GM12878 (cell line): ENCODE data around the gene NAB1. TPM values are rescaled to one million over a fixed set of nuclear protein-coding genes. Genes with fewer than 3 reads are reported as not detected.

Source experiments
- BCL3 ChIP-seq: IDR thresholded peaks from 2 replicates; pipeline ENCODE4 v1.6.1; 2011; ENCODE audit warnings: borderline replicate concordance, low read depth, mild to moderate bottlenecking, moderate library complexity, low read length; ENCODE audit not compliant: insufficient read depth, poor library complexity, severe bottlenecking
- BCLAF1 ChIP-seq: fragments of 450-650 bp; IDR thresholded peaks from 2 replicates; pipeline ENCODE4 v1.6.1; 2017; ENCODE audit warnings: antibody characterized with exemption, mild to moderate bottlenecking, moderate library complexity
- BHLHE40 ChIP-seq, 2 experiments: fragments of 450-650 bp in 1 of 2; IDR thresholded peaks; 2 replicates each; pipeline ENCODE4 v1.6.1; 2011 to 2017; ENCODE audit warnings: low read depth in 2 of 2, borderline replicate concordance in 1 of 2, improper control_type of control experiment in 1 of 2, low read length in 1 of 2, mild to moderate bottlenecking in 1 of 2
- EED ChIP-seq: sonication (generic); IDR thresholded peaks from 2 replicates; pipeline ENCODE4 v1.6.1; 2016; ENCODE audit warnings: antibody characterized with exemption, low read depth
- EGR1 ChIP-seq, 2 experiments: IDR thresholded peaks; 1 replicate in 1 of 2; 2 replicates in 1 of 2; pipeline ENCODE4 v1.6.1; 2011 to 2012; ENCODE audit warnings: low read depth in 2 of 2, low read length in 2 of 2, borderline replicate concordance in 1 of 2, mild to moderate bottlenecking in 1 of 2, moderate library complexity in 1 of 2
- EP300 ChIP-seq, 2 experiments: fragments of 150-350 bp in 1 of 2; IDR thresholded peaks; 2 replicates each; pipeline ENCODE4 v1.6.1; 2011 to 2012; ENCODE audit warnings: low read depth in 2 of 2, low read length in 2 of 2, borderline replicate concordance in 1 of 2, improper control_type of control experiment in 1 of 2, inconsistent platforms in 1 of 2; ENCODE audit not compliant: control insufficient read depth in 1 of 2
- GABPA ChIP-seq: IDR thresholded peaks from 2 replicates; pipeline ENCODE4 v1.6.1; 2014; ENCODE audit warnings: antibody characterized with exemption, low read depth, mild to moderate bottlenecking, inconsistent platforms
- GATAD2B ChIP-seq: fragments of 450-650 bp; conservative IDR thresholded peaks from 2 replicates; pipeline ENCODE4 v1.6.1; 2017; ENCODE audit warnings: low read depth, mild to moderate bottlenecking, moderate library complexity
- HDAC6 ChIP-seq: fragments of 200-600 bp; sonication (generic); IDR thresholded peaks from one replicate; pipeline ENCODE4 v1.8.0; 2017; ENCODE audit warnings: antibody characterized with exemption; ENCODE audit not compliant: unreplicated experiment
- IKZF1 ChIP-seq: fragments of 450-650 bp; conservative IDR thresholded peaks from 2 replicates; pipeline ENCODE4 v1.6.1; 2017; ENCODE audit warnings: antibody characterized with exemption, mild to moderate bottlenecking
- KLF5 ChIP-seq: fragments of 450-650 bp; IDR thresholded peaks from 2 replicates; pipeline ENCODE4 v1.6.1; 2014; ENCODE audit warnings: mild to moderate bottlenecking; ENCODE audit not compliant: partially characterized antibody
- MEF2A ChIP-seq: IDR thresholded peaks from 2 replicates; pipeline ENCODE4 v1.6.1; 2011; ENCODE audit warnings: low read depth, mild to moderate bottlenecking, low read length, moderate library complexity; ENCODE audit not compliant: insufficient read depth
- NBN ChIP-seq: fragments of 450-650 bp; IDR thresholded peaks from 2 replicates; pipeline ENCODE4 v1.6.1; 2016
- NFIC ChIP-seq: IDR thresholded peaks from 2 replicates; pipeline ENCODE4 v1.6.1; 2012; ENCODE audit warnings: low read depth, mild to moderate bottlenecking, inconsistent platforms, low read length, moderate library complexity
- NR2F1 ChIP-seq: fragments of 450-650 bp; conservative IDR thresholded peaks from 2 replicates; pipeline ENCODE4 v1.6.1; 2017; ENCODE audit warnings: mild to moderate bottlenecking
- RB1 ChIP-seq: fragments of 450-650 bp; formaldehyde crosslinking; IDR thresholded peaks from 2 replicates; pipeline ENCODE4 v1.6.1; 2017; ENCODE audit warnings: mild to moderate bottlenecking, borderline replicate concordance
- SKIL ChIP-seq: fragments of 450-650 bp; IDR thresholded peaks from 2 replicates; pipeline ENCODE4 v1.6.1; 2017; ENCODE audit warnings: mild to moderate bottlenecking, low read depth, inconsistent platforms; ENCODE audit not compliant: poor library complexity, severe bottlenecking
- SREBF2 ChIP-seq: IDR thresholded peaks from 2 replicates; pipeline ENCODE4 v1.6.1; 2012; ENCODE audit warnings: mild to moderate bottlenecking, low read length
- STAT3 ChIP-seq: IDR thresholded peaks from 2 replicates; pipeline ENCODE4 v1.6.1; 2011; ENCODE audit warnings: low read depth, low read length, improper control_type of control experiment
- TCF12 ChIP-seq: IDR thresholded peaks from 2 replicates; pipeline ENCODE4 v1.6.1; 2011; ENCODE audit warnings: low read depth, mild to moderate bottlenecking, low read length
- ZSCAN29 ChIP-seq: fragments of 450-650 bp; IDR thresholded peaks from 2 replicates; pipeline ENCODE4 v1.6.1; 2017; ENCODE audit warnings: mild to moderate bottlenecking, moderate library complexity
- polyA plus RNA-seq, 11 experiments: library from polyadenylated mRNA; depleted of rRNA in 4 of 11; unstranded in 6 of 11; stranded (reverse) in 5 of 11; fragments of >200 nt; fragmentation: Nextera tagmentation in 4 of 11; fragmentation: Illumina TruSeq in 1 of 11; extraction: Ambion mirVana in 4 of 11; extraction: Trizol in 1 of 11; gene quantifications; 1 replicate in 1 of 11; 2 replicates in 10 of 11; pipeline versions ENCODE4 v1.2.1 to v1.2.3, GENCODE V29; 2011 to 2016; ENCODE audit warnings: inconsistent platforms in 2 of 11, missing spikeins in 2 of 11, low read depth in 1 of 11
- total RNA-seq, 4 experiments: library from RNA; depleted of rRNA in 3 of 4; stranded (reverse); fragments of >200 nt in 3 of 4; fragmentation: Illumina TruSeq in 1 of 4; extraction: Trizol in 1 of 4; gene quantifications; 2 replicates each; pipeline versions ENCODE4 v1.2.1 to v1.2.3, GENCODE V29; 2013 to 2021

NAB1 gene
- total and polyA plus RNA-seq, 10 of the 15 experiments (the other 5 are each of a cell fraction or from before 2014, with no cell fraction given) = 4.5 to 39.6 (median 23.0) TPM

- TF ChIP-seq NFIC = no peak
- 0 out of 2 replicates have a peak, but pooled peaks have one; percentile 64 for TF ChIP-seq ZSCAN29
- TF ChIP-seq KLF5 = peak; percentile 91
- TF ChIP-seq SKIL = peak; percentile 24
- peak; percentile 76 to 77 for TF ChIP-seq BHLHE40 (IDR thresholded peaks at IDR 0.05; ENCODE audit: borderline replicate concordance in 1 of 2, low read depth in 2 of 2, low read length in 1 of 2)
- TF ChIP-seq STAT3 = no peak
- TF ChIP-seq IKZF1 = peak; percentile 92
- peak; percentile 50 for TF ChIP-seq NR2F1
- peak; percentile 71 to 99 for TF ChIP-seq EGR1 (IDR thresholded peaks at IDR 0.05; ENCODE audit: borderline replicate concordance in 1 of 2, low read depth in 2 of 2, low read length in 2 of 2)
- no peak for TF ChIP-seq SREBF2
- TF ChIP-seq GATAD2B = peak; percentile 36; the same call in 1 of the 2 replicates
- peak; percentile 74 for TF ChIP-seq EED
- peak; percentile 12 for TF ChIP-seq BCL3
- 0 out of 2 replicates have a peak, but pooled peaks have one; percentile 12 for TF ChIP-seq RB1
- peak; percentile 59; the same call in 1 of the 2 replicates for TF ChIP-seq MEF2A
- peak; percentile 74; the same call in 1 of the 2 replicates for TF ChIP-seq BCLAF1
- peak; percentile 52; the same call in 1 of the 2 replicates for TF ChIP-seq NBN
- TF ChIP-seq GABPA = no peak
- no peak for TF ChIP-seq HDAC6
- peak; percentile 74 for TF ChIP-seq TCF12
- TF ChIP-seq EP300 (IDR thresholded peaks at IDR 0.05; ENCODE audit: borderline replicate concordance in 1 of 2, control insufficient read depth in 1 of 2, low read depth in 2 of 2, low read length in 2 of 2) = peak in 1 of 2 experiments; percentile 58; a peak in 1 of 4 replicates
Measured at GRCh38 chr2:190648289-190649034, 421 bp upstream of the NAB1 start (continued).
